AG09319 (cell line): Measurements from ENCODE around the gene CTH.
A peak's percentile ranks its signal among the peaks of the same experiment; 100 is the strongest.

Experiments used
- DNase-seq: peaks from one replicate; pipeline ENCODE4 v3.0.0-alpha.2; 2010; ENCODE audit warnings: low read depth; ENCODE audit errors: extremely low read depth
- CTCF ChIP-seq: IDR thresholded peaks from 2 replicates; pipeline ENCODE4 v1.5.1; 2011; ENCODE audit warnings: low read depth, mild to moderate bottlenecking, inconsistent platforms, low read length, moderate library complexity

CTH gene

GRCh38 chr1:70431317-70431716 is 20.2 kb downstream of the CTH start:
- no peak for TF ChIP-seq CTCF
- DNase-seq, result no peak

GRCh38 chr1:70431874-70432273 is 20.8 kb downstream of the CTH start:
- DNase-seq, result no peak
- TF ChIP-seq CTCF, result no peak

- no peak for TF ChIP-seq CTCF
Measured at GRCh38 chr1:70434253-70434859, 23.3 kb downstream of the CTH start.

GRCh38 chr1:70436622-70437251 is 25.7 kb downstream of the CTH start:
- peak; percentile 67 for TF ChIP-seq CTCF
- peak; percentile 5 for DNase-seq

More at GRCh38 chr1:70434253-70434859, 23.3 kb downstream of the CTH start:
- DNase-seq, result no peak

GRCh38 chr1:70438529-70438928 is 27.5 kb downstream of the CTH start:
- no peak for TF ChIP-seq CTCF
- no peak for DNase-seq

- DNase-seq, result no peak
- no peak for TF ChIP-seq CTCF
Measured at GRCh38 chr1:70440642-70441391, 29.7 kb downstream of the CTH start.
